Measurements from ENCODE around the gene CEL. TPM values are rescaled to one million over a fixed set of nuclear protein-coding genes. Genes with fewer than 3 reads are reported as not detected.
"Not testable (repeated sequence)": the region's sequence is repeated elsewhere in the genome, so short reads cannot be mapped to it uniquely, and the experiment has no call there.

Gene CEL
- total RNA-seq, 3 donors from 2014 or later: 0.29 to 0.98 (median 0.32) TPM

GRCh38 chr9:133066181-133066983 lies 4.6 kb downstream of the CEL start:
- no peaks in the 10 kb centered on the region for H3K9me3 ChIP-seq
- H3K4me3 ChIP-seq: no peak overlapping the region
- no peaks in the 10 kb centered on the region for H3K4me1 ChIP-seq
- no peaks in the 10 kb centered on the region for H3K36me3 ChIP-seq
- no peak overlapping the region for H3K27ac ChIP-seq
- no peak for TF ChIP-seq CTCF (IDR thresholded peaks at IDR 0.05)
- TF ChIP-seq POLR2A (IDR thresholded peaks at IDR 0.05): no peak
- TF ChIP-seq POLR2AphosphoS5 (IDR thresholded peaks at IDR 0.05): no peak
- DNase-seq (ENCODE audit: low spot score in 2 of 2): no peak
- no peaks in the 10 kb centered on the region for H3K27me3 ChIP-seq
- intact Hi-C loops (cut with DNase I; ENCODE audit: low total_unique reads): no loop called here

- DNase-seq (ENCODE audit: low spot score in 2 of 2): no peak
- TF ChIP-seq POLR2AphosphoS5 (IDR thresholded peaks at IDR 0.05): no peak
- no peak for TF ChIP-seq POLR2A (IDR thresholded peaks at IDR 0.05)
- no peak for TF ChIP-seq CTCF (IDR thresholded peaks at IDR 0.05)
- intact Hi-C loops (cut with DNase I; ENCODE audit: low total_unique reads): no loop called here
- H3K9me3 ChIP-seq: no peaks in the 10 kb centered on the region
- no peak overlapping the region for H3K27ac ChIP-seq
- H3K27me3 ChIP-seq: no peaks in the 10 kb centered on the region
- no peak overlapping the region for H3K4me3 ChIP-seq
- no peaks in the 10 kb centered on the region for H3K36me3 ChIP-seq
- H3K4me1 ChIP-seq: no peaks in the 10 kb centered on the region
These were observed 5.2 kb downstream of the CEL start for GRCh38 chr9:133067006-133067405.

- H3K36me3 ChIP-seq: no peaks in the 10 kb centered on the region
- no peak overlapping the region for H3K27ac ChIP-seq
- H3K27me3 ChIP-seq: no peaks in the 10 kb centered on the region
- no peaks in the 10 kb centered on the region for H3K4me1 ChIP-seq
- no peak for TF ChIP-seq POLR2A (IDR thresholded peaks at IDR 0.05)
- TF ChIP-seq POLR2AphosphoS5 (IDR thresholded peaks at IDR 0.05): no peak
- no peak for TF ChIP-seq CTCF (IDR thresholded peaks at IDR 0.05)
- H3K4me3 ChIP-seq: no peak overlapping the region
- H3K9me3 ChIP-seq: no peaks in the 10 kb centered on the region
- intact Hi-C loops (cut with DNase I; ENCODE audit: low total_unique reads): no loop called here
- DNase-seq (ENCODE audit: low spot score in 2 of 2): no peak
These were observed 6.0 kb downstream of the CEL start for GRCh38 chr9:133067813-133068212.

- H3K9me3 ChIP-seq; intact Hi-C loops (cut with DNase I; ENCODE audit: low total_unique reads); H3K27me3 ChIP-seq; H3K27ac ChIP-seq; H3K4me1 ChIP-seq; DNase-seq (ENCODE audit: low spot score in 2 of 2); H3K4me3 ChIP-seq; H3K36me3 ChIP-seq: not testable (repeated sequence)
These were observed 6.7 kb downstream of the CEL start for GRCh38 chr9:133068431-133068830.

GRCh38 chr9:133070500-133070961 lies 8.8 kb downstream of the CEL start:
- intact Hi-C loops (cut with DNase I; ENCODE audit: low total_unique reads); H3K9me3 ChIP-seq; H3K27me3 ChIP-seq; H3K4me1 ChIP-seq; H3K4me3 ChIP-seq; DNase-seq (ENCODE audit: low spot score in 2 of 2); H3K27ac ChIP-seq; H3K36me3 ChIP-seq: not testable (repeated sequence)

- DNase-seq (ENCODE audit: low spot score in 2 of 2); H3K9me3 ChIP-seq; H3K4me1 ChIP-seq; H3K4me3 ChIP-seq; H3K27ac ChIP-seq; H3K36me3 ChIP-seq; H3K27me3 ChIP-seq; intact Hi-C loops (cut with DNase I; ENCODE audit: low total_unique reads): not testable (repeated sequence)
These were observed 9.2 kb downstream of the CEL start for GRCh38 chr9:133070985-133071384.
